ENCODE results near the gene ADCY9.
"Not testable (repeated sequence)": the region's sequence is repeated elsewhere in the genome, so short reads cannot be mapped to it uniquely, and the experiment has no call there.

ADCY9 gene

GRCh38 chr16:4081521-4082021 lies 34.7 kb downstream of the ADCY9 start:
- H3K4me3 ChIP-seq (ENCODE audit: low read depth, low read length), result no peak overlapping the region
- H3K27ac ChIP-seq (ENCODE audit: low read depth, low read length), result no peak overlapping the region
- H3K36me3 ChIP-seq (ENCODE audit: control insufficient read depth, insufficient read depth, low read length), result no peaks in the 10 kb centered on the region
- H3K9me3 ChIP-seq (ENCODE audit: control insufficient read depth, insufficient read depth, low read depth, low read length), result no peaks in the 10 kb centered on the region
- no peaks in the 10 kb centered on the region for H3K27me3 ChIP-seq (ENCODE audit: control insufficient read depth, insufficient read depth, low read length)
- peaks cover 5% of the 10 kb centered on the region; the same call in 1 of the 2 replicates for H3K4me1 ChIP-seq (ENCODE audit: control insufficient read depth, insufficient read depth, low read length)
- no peak overlapping the region for H3K9ac ChIP-seq (ENCODE audit: low read length)

GRCh38 chr16:4081047-4081446 lies 35.2 kb downstream of the ADCY9 start:
- Histone ChIP-seq H3K4me1 (ENCODE audit: control insufficient read depth, insufficient read depth, low read length) (peaks cover 5% of the 10 kb centered on the region; the same call in 1 of the 2 replicates), H3K4me3 (ENCODE audit: low read depth, low read length) (no peak overlapping the region), H3K27ac (ENCODE audit: low read depth, low read length) (no peak overlapping the region), H3K36me3 (ENCODE audit: control insufficient read depth, insufficient read depth, low read length) (no peaks in the 10 kb centered on the region), H3K9ac (ENCODE audit: low read length) (no peak overlapping the region), H3K27me3 (ENCODE audit: control insufficient read depth, insufficient read depth, low read length) (no peaks in the 10 kb centered on the region), H3K9me3 (ENCODE audit: control insufficient read depth, insufficient read depth, low read depth, low read length) (no peaks in the 10 kb centered on the region)

GRCh38 chr16:4077174-4077649 lies 39.0 kb downstream of the ADCY9 start:
- H3K4me1 ChIP-seq (ENCODE audit: control insufficient read depth, insufficient read depth, low read length), result peaks cover 6% of the 10 kb centered on the region; the same call in 1 of the 2 replicates
- no peak overlapping the region for H3K9ac ChIP-seq (ENCODE audit: low read length)
- H3K27me3 ChIP-seq (ENCODE audit: control insufficient read depth, insufficient read depth, low read length), result no peaks in the 10 kb centered on the region
- H3K36me3 ChIP-seq (ENCODE audit: control insufficient read depth, insufficient read depth, low read length), result no peaks in the 10 kb centered on the region
- H3K9me3 ChIP-seq (ENCODE audit: control insufficient read depth, insufficient read depth, low read depth, low read length), result no peaks in the 10 kb centered on the region
- no peak overlapping the region for H3K27ac ChIP-seq (ENCODE audit: low read depth, low read length)
- no peak overlapping the region for H3K4me3 ChIP-seq (ENCODE audit: low read depth, low read length)

GRCh38 chr16:4075534-4075933 lies 40.7 kb downstream of the ADCY9 start:
- Histone ChIP-seq H3K27ac (ENCODE audit: low read depth, low read length) (no peak overlapping the region), H3K9me3 (ENCODE audit: control insufficient read depth, insufficient read depth, low read depth, low read length) (no peaks in the 10 kb centered on the region), H3K9ac (ENCODE audit: low read length) (no peak overlapping the region), H3K4me3 (ENCODE audit: low read depth, low read length) (no peak overlapping the region), H3K27me3 (ENCODE audit: control insufficient read depth, insufficient read depth, low read length) (no peaks in the 10 kb centered on the region), H3K36me3 (ENCODE audit: control insufficient read depth, insufficient read depth, low read length) (no peaks in the 10 kb centered on the region), H3K4me1 (ENCODE audit: control insufficient read depth, insufficient read depth, low read length) (peaks cover 5% of the 10 kb centered on the region; the same call in 1 of the 2 replicates)

- H3K9ac ChIP-seq (ENCODE audit: low read length); H3K4me1 ChIP-seq (ENCODE audit: control insufficient read depth, insufficient read depth, low read length); H3K27me3 ChIP-seq (ENCODE audit: control insufficient read depth, insufficient read depth, low read length); H3K36me3 ChIP-seq (ENCODE audit: control insufficient read depth, insufficient read depth, low read length); H3K27ac ChIP-seq (ENCODE audit: low read depth, low read length); H3K4me3 ChIP-seq (ENCODE audit: low read depth, low read length); H3K9me3 ChIP-seq (ENCODE audit: control insufficient read depth, insufficient read depth, low read depth, low read length): not testable (repeated sequence)
Observed at GRCh38 chr16:4073150-4073549, 43.1 kb downstream of the ADCY9 start.

- H3K27ac ChIP-seq (ENCODE audit: low read depth, low read length), result no peak overlapping the region
- H3K27me3 ChIP-seq (ENCODE audit: control insufficient read depth, insufficient read depth, low read length), result no peaks in the 10 kb centered on the region
- H3K9me3 ChIP-seq (ENCODE audit: control insufficient read depth, insufficient read depth, low read depth, low read length), result no peaks in the 10 kb centered on the region
- peaks cover 5% of the 10 kb centered on the region; the same call in 1 of the 2 replicates for H3K4me1 ChIP-seq (ENCODE audit: control insufficient read depth, insufficient read depth, low read length)
- no peaks in the 10 kb centered on the region for H3K36me3 ChIP-seq (ENCODE audit: control insufficient read depth, insufficient read depth, low read length)
- H3K9ac ChIP-seq (ENCODE audit: low read length), result no peak overlapping the region
- no peak overlapping the region for H3K4me3 ChIP-seq (ENCODE audit: low read depth, low read length)
Observed at GRCh38 chr16:4071686-4072561, 44.3 kb downstream of the ADCY9 start.

- no peaks in the 10 kb centered on the region for H3K9me3 ChIP-seq (ENCODE audit: control insufficient read depth, insufficient read depth, low read depth, low read length)
- H3K9ac ChIP-seq (ENCODE audit: low read length), result no peak overlapping the region
- no peak overlapping the region for H3K4me3 ChIP-seq (ENCODE audit: low read depth, low read length)
- H3K27ac ChIP-seq (ENCODE audit: low read depth, low read length), result no peak overlapping the region
- H3K36me3 ChIP-seq (ENCODE audit: control insufficient read depth, insufficient read depth, low read length), result no peaks in the 10 kb centered on the region
- H3K4me1 ChIP-seq (ENCODE audit: control insufficient read depth, insufficient read depth, low read length), result peaks cover 5% of the 10 kb centered on the region; the same call in 1 of the 2 replicates
- H3K27me3 ChIP-seq (ENCODE audit: control insufficient read depth, insufficient read depth, low read length), result no peaks in the 10 kb centered on the region
Observed at GRCh38 chr16:4070936-4071335, 45.3 kb downstream of the ADCY9 start.

GRCh38 chr16:4067262-4068001 lies 48.8 kb downstream of the ADCY9 start:
- Histone ChIP-seq H3K27me3 (ENCODE audit: control insufficient read depth, insufficient read depth, low read length) (no peaks in the 10 kb centered on the region), H3K27ac (ENCODE audit: low read depth, low read length) (no peak overlapping the region), H3K9me3 (ENCODE audit: control insufficient read depth, insufficient read depth, low read depth, low read length) (no peaks in the 10 kb centered on the region), H3K4me3 (ENCODE audit: low read depth, low read length) (no peak overlapping the region), H3K4me1 (ENCODE audit: control insufficient read depth, insufficient read depth, low read length) (peaks cover 5% of the 10 kb centered on the region; the same call in 1 of the 2 replicates), H3K36me3 (ENCODE audit: control insufficient read depth, insufficient read depth, low read length) (no peaks in the 10 kb centered on the region), H3K9ac (ENCODE audit: low read length) (no peak overlapping the region)

- no peaks in the 10 kb centered on the region for H3K9me3 ChIP-seq (ENCODE audit: control insufficient read depth, insufficient read depth, low read depth, low read length)
- H3K4me3 ChIP-seq (ENCODE audit: low read depth, low read length), result no peak overlapping the region
- H3K27ac ChIP-seq (ENCODE audit: low read depth, low read length), result no peak overlapping the region
- no peak overlapping the region for H3K9ac ChIP-seq (ENCODE audit: low read length)
- H3K4me1 ChIP-seq (ENCODE audit: control insufficient read depth, insufficient read depth, low read length), result no peaks in the 10 kb centered on the region
- H3K36me3 ChIP-seq (ENCODE audit: control insufficient read depth, insufficient read depth, low read length), result no peaks in the 10 kb centered on the region
- no peaks in the 10 kb centered on the region for H3K27me3 ChIP-seq (ENCODE audit: control insufficient read depth, insufficient read depth, low read length)
Observed at GRCh38 chr16:4064950-4065352, 51.3 kb downstream of the ADCY9 start.

GRCh38 chr16:4062212-4062802 lies 53.9 kb downstream of the ADCY9 start:
- Histone ChIP-seq H3K9me3 (ENCODE audit: control insufficient read depth, insufficient read depth, low read depth, low read length) (no peaks in the 10 kb centered on the region), H3K4me3 (ENCODE audit: low read depth, low read length) (no peak overlapping the region), H3K4me1 (ENCODE audit: control insufficient read depth, insufficient read depth, low read length) (no peaks in the 10 kb centered on the region), H3K36me3 (ENCODE audit: control insufficient read depth, insufficient read depth, low read length) (no peaks in the 10 kb centered on the region), H3K9ac (ENCODE audit: low read length) (no peak overlapping the region), H3K27me3 (ENCODE audit: control insufficient read depth, insufficient read depth, low read length) (no peaks in the 10 kb centered on the region), H3K27ac (ENCODE audit: low read depth, low read length) (no peak overlapping the region)
